ENCODE data around the gene PYGM.

GRCh38 chr11:64744544-64745188, 15.1 kb downstream of the PYGM start:
- TF ChIP-seq CTCF (IDR thresholded peaks at IDR 0.05), result no peak
- no peak for TF ChIP-seq POLR2A (IDR thresholded peaks at IDR 0.05)
